Measurements from ENCODE around the gene TBC1D23.

TBC1D23 gene

GRCh38 chr3:100352296-100353231, 91.8 kb downstream of the TBC1D23 start:
- no peak for DNase-seq (ENCODE audit: low spot score)

GRCh38 chr3:100354850-100355249, 94.1 kb downstream of the TBC1D23 start:
- DNase-seq (ENCODE audit: low spot score), result no peak

DNA sequence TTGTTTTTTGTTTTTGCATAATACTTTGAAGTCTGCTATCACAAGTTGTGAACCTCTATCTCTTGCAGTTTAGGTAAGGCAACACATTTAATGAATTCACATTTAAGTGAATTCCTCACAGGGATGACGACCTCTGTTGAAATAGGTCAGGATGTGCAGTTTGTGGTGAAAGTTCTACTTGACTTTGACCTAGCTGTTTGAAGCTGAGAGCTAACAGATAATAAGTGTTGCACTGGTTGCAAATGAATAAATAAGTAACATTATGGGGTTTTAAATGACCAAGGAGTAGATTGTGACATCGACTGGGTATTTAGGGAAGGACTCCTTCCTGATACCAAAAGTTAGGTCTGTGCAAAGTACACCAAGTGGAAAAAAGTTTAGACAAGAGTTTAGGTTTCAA, 97.6 kb downstream of the TBC1D23 start:
- DNase-seq (ENCODE audit: low spot score), result no peak

DNA sequence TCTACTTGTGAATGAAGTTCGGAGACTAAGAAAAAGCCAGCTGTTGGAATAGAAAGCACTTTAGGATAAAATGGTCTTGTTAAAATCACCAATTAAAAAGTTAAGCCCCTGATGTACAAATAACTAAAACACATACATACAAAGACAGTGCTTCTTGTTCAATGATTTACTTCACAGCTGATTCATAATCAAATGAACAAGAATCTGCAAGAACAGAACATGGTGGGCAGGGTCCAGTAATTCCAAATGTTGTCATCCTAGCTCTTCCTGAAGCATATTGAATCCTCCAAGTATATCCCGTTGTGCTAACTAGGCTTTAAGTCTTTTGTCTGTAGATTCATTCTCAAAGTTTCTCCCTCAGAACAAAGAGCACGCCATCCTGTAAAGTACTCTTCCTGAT, 98.2 kb downstream of the TBC1D23 start:
- no peak for DNase-seq (ENCODE audit: low spot score)

DNA sequence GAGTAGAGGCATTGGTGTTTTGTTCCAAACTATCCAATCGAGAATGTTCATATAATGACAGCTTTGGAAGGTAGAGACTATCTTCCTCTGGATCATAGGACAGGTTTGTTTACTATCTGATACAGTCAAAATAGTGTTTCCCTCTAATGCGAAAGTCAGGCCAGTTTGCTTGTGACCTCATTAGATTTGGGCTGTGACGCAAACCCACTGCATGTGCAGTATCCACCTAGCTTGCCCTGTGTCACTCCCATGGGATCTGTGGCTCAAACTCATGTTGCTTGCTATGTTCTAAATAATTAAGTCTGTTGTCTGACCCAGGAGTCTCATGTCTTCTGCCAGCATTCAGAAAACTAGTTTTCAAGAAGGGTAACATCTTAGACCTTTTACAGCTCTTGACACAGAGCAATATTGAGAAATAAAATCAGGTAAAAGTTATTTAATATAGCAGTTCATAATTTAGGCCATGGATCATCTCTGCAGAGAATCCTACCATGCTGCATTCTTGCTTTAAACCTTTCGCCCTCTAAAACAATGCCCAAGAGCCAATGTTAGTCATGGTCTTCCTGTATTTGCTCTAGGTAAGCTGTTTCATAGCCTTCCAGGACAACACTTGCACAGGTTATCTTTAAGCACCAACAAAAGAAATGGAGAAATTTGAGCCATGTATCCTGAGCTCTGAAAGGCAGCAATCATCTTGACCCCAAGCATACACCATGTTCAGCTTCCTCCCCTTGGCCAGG, 100.1 kb downstream of the TBC1D23 start:
- DNase-seq (ENCODE audit: low spot score), result no peak

- DNase-seq (ENCODE audit: low spot score), result no peak
Observed at GRCh38 chr3:100361897-100362296, 101.1 kb downstream of the TBC1D23 start.

DNA sequence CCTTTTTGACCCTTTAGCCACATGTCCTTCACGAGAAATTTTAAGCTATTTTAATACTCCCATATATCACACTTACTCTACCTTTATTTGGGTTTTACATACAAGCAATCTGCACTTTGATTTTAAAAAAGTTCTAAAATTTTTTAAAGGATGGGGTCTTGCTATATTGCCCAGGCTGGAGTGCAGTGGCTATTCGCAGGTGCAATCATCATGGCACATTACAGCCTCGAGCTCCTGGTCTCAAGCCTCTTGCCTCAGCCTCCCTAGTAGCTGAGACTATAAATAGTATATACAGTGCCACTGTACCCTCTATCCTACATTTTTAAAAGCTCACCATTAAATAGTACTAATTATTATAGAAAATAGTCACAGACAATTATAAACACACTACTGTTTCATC, 103.6 kb downstream of the TBC1D23 start:
- no peak for DNase-seq (ENCODE audit: low spot score)

GRCh38 chr3:100366424-100366823, 105.6 kb downstream of the TBC1D23 start:
- DNase-seq (ENCODE audit: low spot score), result no peak

GRCh38 chr3:100368441-100368840, 107.6 kb downstream of the TBC1D23 start:
- no peak for DNase-seq (ENCODE audit: low spot score)

DNA sequence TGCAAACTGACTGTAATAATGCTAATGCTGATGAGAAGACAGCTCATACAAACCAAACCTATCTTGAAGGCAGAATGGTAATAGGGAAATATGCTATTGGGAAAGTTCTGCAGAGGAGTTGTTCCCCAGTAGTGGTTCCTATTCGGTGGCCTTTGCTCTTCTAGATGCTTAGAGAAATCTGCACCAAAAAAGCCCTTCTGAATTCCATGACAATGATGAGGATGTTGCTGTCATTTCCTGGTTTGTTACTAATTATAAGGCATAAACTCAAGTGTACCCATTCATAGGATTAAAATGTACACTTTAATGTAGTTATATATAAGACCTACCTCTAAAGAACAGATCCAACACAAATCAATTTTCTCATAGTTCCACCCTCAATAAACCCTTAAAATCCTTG, 110.0 kb downstream of the TBC1D23 start:
- DNase-seq (ENCODE audit: low spot score), result no peak

DNA sequence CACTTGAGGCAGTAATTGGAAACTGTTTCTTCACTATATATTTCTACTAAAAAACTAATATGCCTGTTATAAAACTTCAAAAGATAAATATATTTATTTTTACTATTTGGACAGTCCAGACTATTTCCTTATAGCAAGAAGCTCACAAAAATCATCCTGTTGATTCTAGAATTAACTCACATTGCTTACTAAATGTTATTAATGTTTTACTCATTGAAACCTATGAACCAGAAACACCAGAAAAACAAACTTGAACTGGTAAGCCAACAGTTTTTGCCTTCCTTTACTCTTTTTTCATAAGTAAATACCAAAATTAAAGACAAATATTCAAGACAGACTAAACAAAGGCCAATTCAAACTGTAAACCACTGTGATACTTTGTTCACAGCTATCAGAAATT, 113.7 kb downstream of the TBC1D23 start:
- no peak for DNase-seq (ENCODE audit: low spot score)

Measured in iPS-NIHi11 (cell line).